Measurements from ENCODE around the gene SETD2.
"Not testable (repeated sequence)": the region's sequence is repeated elsewhere in the genome, so short reads cannot be mapped to it uniquely, and the experiment has no call there.

The SETD2 gene

GRCh38 chr3:47197287-47197686 lies 33.4 kb upstream of the SETD2 start:
- DNase-seq (ENCODE audit: extremely low read depth, insufficient read length) = no peak
- Histone ChIP-seq H3K4me3 (replicated peaks; ENCODE audit: low read depth, low read length) (no peak overlapping the region), H3K36me3 (ENCODE audit: control insufficient read depth, insufficient read depth, low read length) (no peaks in the 10 kb centered on the region), H3K27me3 (replicated peaks; ENCODE audit: control insufficient read depth, insufficient read depth, low read length) (no peaks in the 10 kb centered on the region)
- TF ChIP-seq CTCF (IDR thresholded peaks at IDR 0.05; ENCODE audit: insufficient read depth, low read length, poor library complexity, severe bottlenecking) = no peak

- DNase-seq (ENCODE audit: extremely low read depth, insufficient read length) = no peak
- no peaks in the 10 kb centered on the region for H3K36me3 ChIP-seq (ENCODE audit: control insufficient read depth, insufficient read depth, low read length)
- TF ChIP-seq CTCF (IDR thresholded peaks at IDR 0.05; ENCODE audit: insufficient read depth, low read length, poor library complexity, severe bottlenecking) = no peak
- H3K4me3 ChIP-seq (replicated peaks; ENCODE audit: low read depth, low read length) = no peak overlapping the region
- H3K27me3 ChIP-seq (replicated peaks; ENCODE audit: control insufficient read depth, insufficient read depth, low read length) = no peaks in the 10 kb centered on the region
Observed at GRCh38 chr3:47194994-47195393, 31.1 kb upstream of the SETD2 start.

- no peak for TF ChIP-seq CTCF (IDR thresholded peaks at IDR 0.05; ENCODE audit: insufficient read depth, low read length, poor library complexity, severe bottlenecking)
- Histone ChIP-seq H3K27me3 (replicated peaks; ENCODE audit: control insufficient read depth, insufficient read depth, low read length) (no peaks in the 10 kb centered on the region), H3K36me3 (ENCODE audit: control insufficient read depth, insufficient read depth, low read length) (no peaks in the 10 kb centered on the region), H3K4me3 (replicated peaks; ENCODE audit: low read depth, low read length) (no peak overlapping the region)
- DNase-seq (ENCODE audit: extremely low read depth, insufficient read length) = no peak
Observed at GRCh38 chr3:47193871-47194859, 30.3 kb upstream of the SETD2 start.

GRCh38 chr3:47186285-47186684 lies 22.4 kb upstream of the SETD2 start:
- TF ChIP-seq CTCF (IDR thresholded peaks at IDR 0.05; ENCODE audit: insufficient read depth, low read length, poor library complexity, severe bottlenecking) = no peak
- Histone ChIP-seq H3K27me3 (replicated peaks; ENCODE audit: control insufficient read depth, insufficient read depth, low read length) (no peaks in the 10 kb centered on the region), H3K4me3 (replicated peaks; ENCODE audit: low read depth, low read length) (no peak overlapping the region), H3K36me3 (ENCODE audit: control insufficient read depth, insufficient read depth, low read length) (no peaks in the 10 kb centered on the region)
- no peak for DNase-seq (ENCODE audit: extremely low read depth, insufficient read length)

GRCh38 chr3:47181685-47182084 lies 17.8 kb upstream of the SETD2 start:
- H3K4me3 ChIP-seq (replicated peaks; ENCODE audit: low read depth, low read length); DNase-seq (ENCODE audit: extremely low read depth, insufficient read length); H3K36me3 ChIP-seq (ENCODE audit: control insufficient read depth, insufficient read depth, low read length); H3K27me3 ChIP-seq (replicated peaks; ENCODE audit: control insufficient read depth, insufficient read depth, low read length): not testable (repeated sequence)

GRCh38 chr3:47180011-47180410 lies 16.1 kb upstream of the SETD2 start:
- not testable (repeated sequence) for DNase-seq (ENCODE audit: extremely low read depth, insufficient read length); H3K36me3 ChIP-seq (ENCODE audit: control insufficient read depth, insufficient read depth, low read length); H3K4me3 ChIP-seq (replicated peaks; ENCODE audit: low read depth, low read length); H3K27me3 ChIP-seq (replicated peaks; ENCODE audit: control insufficient read depth, insufficient read depth, low read length)

Measured in GM06990 (cell line).